GM12878 (cell line): ENCODE results near the gene GRIK3. TPM values are rescaled to one million over a fixed set of nuclear protein-coding genes. Genes with fewer than 3 reads are reported as not detected.

Experiments used
- ATAC-seq: fragments of 200-7000 bp; cut with Tn5 transposase; 3 replicates; pipeline ENCODE4 v1.9.1; 2020; ENCODE audit warnings: mild to moderate bottlenecking, moderate library complexity
- BruUV-seq: library from RNA; stranded (reverse); fragments of 400-500 nt; replicated peaks from 2 replicates; lab custom pipeline; 2021; lab: Mats Ljungman, UMichigan
- CTCF ChIA-PET: fragments of 300-600 bp; sonication (Branson Sonifier 250); formaldehyde crosslinking; extraction: SDS; loops from one replicate; lab custom pipeline; 2021; ENCODE audit warnings: inconsistent platforms; lab: Yijun Ruan, JAX
- POLR2A ChIA-PET: fragments of 350-600 bp; formaldehyde crosslinking; extraction: SDS; loops from one replicate; lab custom pipeline; 2021; ENCODE audit warnings: inconsistent platforms; lab: Charles Lee
- RAD21 ChIA-PET: fragments of 300-600 bp; sonication (Branson Sonifier 250); formaldehyde crosslinking; loops from one replicate; lab custom pipeline; 2023; ENCODE audit warnings: antibody characterized with exemption; ENCODE audit not compliant: unreplicated experiment; lab: Charles Lee
- SMC1A ChIA-PET: fragments of 300-600 bp; sonication (Branson Sonifier 250); formaldehyde crosslinking; loops from one replicate; lab custom pipeline; 2023; ENCODE audit not compliant: unreplicated experiment, uncharacterized antibody; lab: Charles Lee
- DNase-seq: peaks from one replicate; pipeline ENCODE4 v3.0.0-alpha.2; 2011; ENCODE audit warnings: low read depth, low spot score
- FAIRE-seq: peaks from 3 replicates; lab custom pipeline; 2011; peaks lifted over from hg19 to GRCh38; lab: Jason Lieb, UNC
- H2AFZ ChIP-seq: 2 replicates; pipeline ENCODE4 v1.6.0; 2011; ENCODE audit warnings: low read depth, low read length, control low read depth; ENCODE audit not compliant: control insufficient read depth
- H3K27ac ChIP-seq: 2 replicates; pipeline ENCODE4 v1.5.1; 2011; ENCODE audit warnings: control low read depth; ENCODE audit not compliant: control insufficient read depth, insufficient read depth
- H3K27me3 ChIP-seq, 2 experiments: replicated peaks in 1 of 2; 2 replicates each; pipeline versions ENCODE4 v1.6.0 to v1.6.1; 2011; ENCODE audit warnings: low read length in 1 of 2; ENCODE audit not compliant: control insufficient read depth in 2 of 2, insufficient read depth in 2 of 2
- H3K36me3 ChIP-seq, 2 experiments: 2 replicates each; pipeline ENCODE4 v1.5.1; 2011; ENCODE audit warnings: low read length in 1 of 2; ENCODE audit not compliant: control insufficient read depth in 2 of 2, insufficient read depth in 2 of 2
- H3K4me1 ChIP-seq: 2 replicates; pipeline ENCODE4 v1.6.1; 2011; ENCODE audit warnings: mild to moderate bottlenecking, low read length, moderate library complexity, mixed read lengths; ENCODE audit not compliant: control insufficient read depth, insufficient read depth
- H3K4me2 ChIP-seq: 2 replicates; pipeline ENCODE4 v1.6.0; 2011; ENCODE audit warnings: control low read depth; ENCODE audit not compliant: control insufficient read depth, insufficient read depth
- H3K4me3 ChIP-seq: fragments of 200-600 bp; sonication (generic); 2 replicates; pipeline ENCODE4 v1.5.1; 2016
- H3K79me2 ChIP-seq: 2 replicates; pipeline ENCODE4 v1.6.0; 2011; ENCODE audit warnings: low read length; ENCODE audit not compliant: control insufficient read depth, insufficient read depth
- H3K9ac ChIP-seq: 2 replicates; pipeline ENCODE4 v1.8.0; 2011; ENCODE audit warnings: low read length, control low read depth, mixed read lengths; ENCODE audit not compliant: control insufficient read depth, insufficient read depth
- H3K9me3 ChIP-seq: replicated peaks from 3 replicates; pipeline ENCODE4 v1.5.1; 2011; ENCODE audit warnings: mild to moderate bottlenecking, low read length; ENCODE audit not compliant: control insufficient read depth, insufficient read depth
- H4K20me1 ChIP-seq: 2 replicates; pipeline ENCODE4 v1.6.0; 2011; ENCODE audit not compliant: control insufficient read depth, insufficient read depth
- BACH1 ChIP-seq: fragments of 450-650 bp; IDR thresholded peaks from 2 replicates; pipeline ENCODE4 v1.6.1; 2017; ENCODE audit warnings: mild to moderate bottlenecking, borderline replicate concordance
- IKZF1 ChIP-seq: fragments of 450-650 bp; conservative IDR thresholded peaks from 2 replicates; pipeline ENCODE4 v1.6.1; 2017; ENCODE audit warnings: antibody characterized with exemption, mild to moderate bottlenecking
- JUND ChIP-seq: IDR thresholded peaks from 2 replicates; pipeline ENCODE4 v1.6.1; 2012; ENCODE audit warnings: low read depth, mild to moderate bottlenecking, low read length, improper control_type of control experiment, moderate library complexity
- NFXL1 ChIP-seq: fragments of 450-650 bp; IDR thresholded peaks from 2 replicates; pipeline ENCODE4 v1.6.1; 2017; ENCODE audit warnings: antibody characterized with exemption, mild to moderate bottlenecking, borderline replicate concordance
- NKRF ChIP-seq: fragments of 450-650 bp; conservative IDR thresholded peaks from 2 replicates; pipeline ENCODE4 v1.6.1; 2017; ENCODE audit warnings: mild to moderate bottlenecking, moderate library complexity
- POLR2AphosphoS2 ChIP-seq: IDR thresholded peaks from 2 replicates; pipeline ENCODE4 v1.6.1; 2011; ENCODE audit warnings: low read depth, mild to moderate bottlenecking, low read length, improper control_type of control experiment, moderate library complexity
- RELB ChIP-seq: fragments of 450-650 bp; IDR thresholded peaks from 2 replicates; pipeline ENCODE4 v1.6.1; 2017; ENCODE audit warnings: low read depth, mild to moderate bottlenecking, moderate library complexity
- SIN3A ChIP-seq: IDR thresholded peaks from 2 replicates; pipeline ENCODE4 v1.6.1; 2012; ENCODE audit warnings: low read depth, low read length, improper control_type of control experiment
- SKIL ChIP-seq: fragments of 450-650 bp; IDR thresholded peaks from 2 replicates; pipeline ENCODE4 v1.6.1; 2017; ENCODE audit warnings: mild to moderate bottlenecking, low read depth, inconsistent platforms; ENCODE audit not compliant: poor library complexity, severe bottlenecking
- TCF12 ChIP-seq: IDR thresholded peaks from 2 replicates; pipeline ENCODE4 v1.6.1; 2011; ENCODE audit warnings: low read depth, mild to moderate bottlenecking, low read length
- ZBTB33 ChIP-seq: fragments of 450-650 bp; IDR thresholded peaks from 2 replicates; pipeline ENCODE4 v1.6.1; 2017; ENCODE audit warnings: mild to moderate bottlenecking
- ZNF207 ChIP-seq: fragments of 450-650 bp; IDR thresholded peaks from 2 replicates; pipeline ENCODE4 v1.6.1; 2014; ENCODE audit warnings: antibody characterized with exemption, mild to moderate bottlenecking, borderline replicate concordance
- ZNF384 ChIP-seq: IDR thresholded peaks from 2 replicates; pipeline ENCODE4 v1.6.1; 2012; ENCODE audit warnings: low read depth, mild to moderate bottlenecking, low read length, improper control_type of control experiment, borderline replicate concordance
- ZNF622 ChIP-seq: fragments of 450-650 bp; IDR thresholded peaks from 2 replicates; pipeline ENCODE4 v1.6.1; 2017; ENCODE audit warnings: mild to moderate bottlenecking, inconsistent platforms
- WGBS: methylation state at CpG from one replicate; pipeline ENCODE4 v1.1.6; 2016; ENCODE audit warnings: low lambda C conversion rate; ENCODE audit not compliant: insufficient replicate concordance, insufficient coverage; ENCODE audit errors: missing lambda C conversion rate; 5-methylcytosine and 5-hydroxymethylcytosine counted together
- in situ Hi-C: fragments of 300-500 bp; cut with MboI; formaldehyde crosslinking; loops from 9 replicates; pipeline ENCODE4 v1.14.3; 2018; ENCODE audit warnings: mixed read lengths
- intact Hi-C: fragments of 100-400 bp; cut with micrococcal nuclease; formaldehyde crosslinking; loops from one replicate; pipeline ENCODE4 v1.14.2; 2022; ENCODE audit not compliant: unreplicated experiment
- polyA plus RNA-seq, 11 experiments: library from polyadenylated mRNA; depleted of rRNA in 4 of 11; unstranded in 6 of 11; stranded (reverse) in 5 of 11; fragments of >200 nt; fragmentation: Nextera tagmentation in 4 of 11; fragmentation: Illumina TruSeq in 1 of 11; extraction: Ambion mirVana in 4 of 11; extraction: Trizol in 1 of 11; gene quantifications; 1 replicate in 1 of 11; 2 replicates in 10 of 11; pipeline versions ENCODE4 v1.2.1 to v1.2.3, GENCODE V29; 2011 to 2016; ENCODE audit warnings: inconsistent platforms in 2 of 11, missing spikeins in 2 of 11, low read depth in 1 of 11
- total RNA-seq, 4 experiments: library from RNA; depleted of rRNA in 3 of 4; stranded (reverse); fragments of >200 nt in 3 of 4; fragmentation: Illumina TruSeq in 1 of 4; extraction: Trizol in 1 of 4; gene quantifications; 2 replicates each; pipeline versions ENCODE4 v1.2.1 to v1.2.3, GENCODE V29; 2013 to 2021

GRIK3 gene
- total and polyA plus RNA-seq, 10 of the 15 experiments (the other 5 are each of a cell fraction or from before 2014, with no cell fraction given), result not detected

- intact Hi-C loops, result no loop called here
- no peak overlapping the region for H3K4me2 ChIP-seq
- DNase-seq, result no peak
- no peak overlapping the region for H3K27ac ChIP-seq
- no TSS peak for BruUV-seq
- no peak overlapping the region for H2AFZ ChIP-seq
- H3K36me3 ChIP-seq, result no peaks in the 10 kb centered on the region
- ChIA-PET CTCF (no interaction called here), POLR2A (no interaction called here), SMC1A (no interaction called here), RAD21 (no interaction called here)
- 68% methylated on average over 14 of the region's 14 CpGs for WGBS
- H3K27me3 ChIP-seq, result peaks cover 0 to 5% of the 10 kb centered on the region in 2 experiments; a peak in 3 of 4 replicates
- no peak overlapping the region for H3K9ac ChIP-seq
- FAIRE-seq, result no peak
- H3K79me2 ChIP-seq, result no peaks in the 10 kb centered on the region
- H3K4me3 ChIP-seq, result no peak overlapping the region
- H3K4me1 ChIP-seq, result no peaks in the 10 kb centered on the region
- in situ Hi-C loops, result no loop called here
- H3K9me3 ChIP-seq, result no peaks in the 10 kb centered on the region
- H4K20me1 ChIP-seq, result no peaks in the 10 kb centered on the region
- TF ChIP-seq ZNF207 (no peak), SIN3A (no peak), RELB (no peak), SKIL (no peak), ZNF622 (no peak), TCF12 (no peak), NFXL1 (no peak), ZNF384 (no peak), BACH1 (no peak), ZBTB33 (no peak), IKZF1 (no peak), JUND (no peak), POLR2AphosphoS2 (no peak), NKRF (no peak)
- ATAC-seq, result no peak
These were observed 175.3 kb downstream of the GRIK3 start for GRCh38 chr1:36858981-36859380.
